Activated CD4-positive, alpha-beta T cell treated with anti-CD3 and anti-CD28 coated beads, Interleukin-2, amount 50 U/mL, for 16 hours (primary cell): ENCODE results near the gene SNRPD1.
A peak's percentile ranks its signal among the peaks of the same experiment; 100 is the strongest.
"Not testable (repeated sequence)": the region's sequence is repeated elsewhere in the genome, so short reads cannot be mapped to it uniquely, and the experiment has no call there.

ENCODE experiments used
- DNase-seq: peaks from one replicate; pipeline ENCODE4 v3.0.0-alpha.2; 2020

The SNRPD1 gene

GRCh38 chr18:21638822-21639221 is 26.7 kb downstream of the SNRPD1 start:
- DNase-seq, result no peak

GRCh38 chr18:21640375-21640774 is 28.3 kb downstream of the SNRPD1 start:
- DNase-seq, result not testable (repeated sequence)

GRCh38 chr18:21650311-21650710 is 38.2 kb downstream of the SNRPD1 start:
- DNase-seq, result no peak

- DNase-seq, result no peak
These were observed 40.0 kb downstream of the SNRPD1 start for GRCh38 chr18:21652073-21652472.

GRCh38 chr18:21653361-21653760 is 41.2 kb downstream of the SNRPD1 start:
- no peak for DNase-seq

GRCh38 chr18:21656402-21656801 is 44.3 kb downstream of the SNRPD1 start:
- DNase-seq, result no peak

GRCh38 chr18:21660078-21660477 is 48.0 kb downstream of the SNRPD1 start:
- peak; percentile 34 for DNase-seq

- no peak for DNase-seq
These were observed 50.5 kb downstream of the SNRPD1 start for GRCh38 chr18:21662581-21662980.

- DNase-seq, result no peak
These were observed 51.5 kb downstream of the SNRPD1 start for GRCh38 chr18:21663578-21663977.

GRCh38 chr18:21664069-21664468 is 52.0 kb downstream of the SNRPD1 start:
- no peak for DNase-seq

- DNase-seq, result no peak
These were observed 57.7 kb downstream of the SNRPD1 start for GRCh38 chr18:21669736-21670285.

GRCh38 chr18:21672521-21673267 is 60.6 kb downstream of the SNRPD1 start:
- DNase-seq, result no peak

GRCh38 chr18:21675354-21675753 is 63.2 kb downstream of the SNRPD1 start:
- peak; percentile 34 for DNase-seq

- no peak for DNase-seq
These were observed 66.7 kb downstream of the SNRPD1 start for GRCh38 chr18:21678859-21679258.

GRCh38 chr18:21680161-21680560 is 68.0 kb downstream of the SNRPD1 start:
- DNase-seq, result no peak

- DNase-seq, result peak; percentile 65
These were observed 70.4 kb downstream of the SNRPD1 start for GRCh38 chr18:21682371-21683051.
